HepG2 (cell line): ENCODE data around the gene MAP3K14. TPM values are rescaled to one million over a fixed set of nuclear protein-coding genes. Genes with fewer than 3 reads are reported as not detected.
A peak's percentile ranks its signal among the peaks of the same experiment; 100 is the strongest.

Experiments used
- ARNT2 ChIP-seq: sonication (generic); formaldehyde crosslinking; IDR thresholded peaks from 2 replicates; pipeline ENCODE4 v1.8.0; 2022; ENCODE audit warnings: mild to moderate bottlenecking, low read depth, missing genetic modification reagents, moderate library complexity
- CENPBD1 ChIP-seq: sonication (generic); formaldehyde crosslinking; IDR thresholded peaks from 2 replicates; pipeline ENCODE4 v1.8.0; 2022; ENCODE audit warnings: missing genetic modification reagents, low read depth, mild to moderate bottlenecking, borderline replicate concordance
- E2F2 ChIP-seq: sonication (generic); formaldehyde crosslinking; IDR thresholded peaks from 2 replicates; pipeline ENCODE4 v1.4.0; 2020; ENCODE audit warnings: missing genetic modification reagents, borderline replicate concordance
- ELF1 ChIP-seq: sonication (generic); formaldehyde crosslinking; IDR thresholded peaks from 2 replicates; pipeline ENCODE4 v1.4.0; 2020; ENCODE audit warnings: missing genetic modification reagents
- FOXA1 ChIP-seq, 2 experiments: fragments of 450-650 bp in 1 of 2; sonication (generic) in 1 of 2; formaldehyde crosslinking in 1 of 2; IDR thresholded peaks; 2 replicates each; pipeline versions ENCODE4 v1.4.0 to v1.6.1; 2016 to 2020; ENCODE audit warnings: missing genetic modification reagents in 1 of 2
- FOXM1 ChIP-seq: sonication (generic); formaldehyde crosslinking; IDR thresholded peaks from 2 replicates; pipeline ENCODE4 v1.5.0; 2020; ENCODE audit warnings: missing genetic modification reagents
- NFAT5 ChIP-seq: sonication (generic); formaldehyde crosslinking; IDR thresholded peaks from 2 replicates; pipeline ENCODE4 v1.4.0; 2020; ENCODE audit warnings: missing genetic modification reagents
- PRDM15 ChIP-seq: sonication (generic); formaldehyde crosslinking; IDR thresholded peaks from 2 replicates; pipeline ENCODE4 v1.4.0; 2020; ENCODE audit warnings: missing genetic modification reagents
- PTBP1 ChIP-seq: fragments of 200-400 bp; formaldehyde crosslinking; IDR thresholded peaks from 2 replicates; pipeline ENCODE4 v1.6.1; 2018; ENCODE audit warnings: low read length, low read depth; ENCODE audit not compliant: poor library complexity, severe bottlenecking
- TSC22D2 ChIP-seq: sonication (generic); formaldehyde crosslinking; IDR thresholded peaks from 2 replicates; pipeline ENCODE4 v1.5.1; 2020; ENCODE audit warnings: missing genetic modification reagents, mild to moderate bottlenecking, borderline replicate concordance
- ZBTB2 ChIP-seq: sonication (generic); formaldehyde crosslinking; IDR thresholded peaks from 2 replicates; pipeline ENCODE4 v1.8.0; 2022; ENCODE audit warnings: low read depth, missing genetic modification reagents
- ZMAT3 ChIP-seq: sonication (generic); formaldehyde crosslinking; conservative IDR thresholded peaks from 2 replicates; pipeline ENCODE4 v1.7.0; 2021; ENCODE audit warnings: missing genetic modification reagents
- ZNF138 ChIP-seq: sonication (generic); formaldehyde crosslinking; IDR thresholded peaks from 2 replicates; pipeline ENCODE4 v1.5.0; 2020; ENCODE audit warnings: mild to moderate bottlenecking, low read depth, missing genetic modification reagents
- ZNF331 ChIP-seq: sonication (generic); formaldehyde crosslinking; IDR thresholded peaks from 2 replicates; pipeline ENCODE4 v1.4.0; 2020; ENCODE audit warnings: missing genetic modification reagents
- ZNF660 ChIP-seq: sonication (generic); formaldehyde crosslinking; IDR thresholded peaks from 2 replicates; pipeline ENCODE4 v1.5.1; 2020; ENCODE audit warnings: mild to moderate bottlenecking, low read depth, missing genetic modification reagents, borderline replicate concordance
- ZSCAN12 ChIP-seq: sonication (generic); formaldehyde crosslinking; IDR thresholded peaks from 2 replicates; pipeline ENCODE4 v1.9.0; 2021; ENCODE audit warnings: mild to moderate bottlenecking, missing genetic modification reagents
- polyA plus RNA-seq, 8 experiments: library from polyadenylated mRNA; depleted of rRNA in 3 of 8; stranded (reverse) in 7 of 8; unstranded in 1 of 8; fragments of >200 nt; fragmentation: Illumina TruSeq in 4 of 8; extraction: Trizol in 4 of 8; gene quantifications; 2 replicates each; pipeline versions ENCODE4 v1.2.1 to v1.2.3, GENCODE V29; 2011 to 2016; ENCODE audit warnings: low read depth in 4 of 8, missing spikeins in 1 of 8, mixed read lengths in 1 of 8; ENCODE audit not compliant: insufficient read depth in 1 of 8
- total RNA-seq, 5 experiments: library from RNA; depleted of rRNA; stranded (reverse); fragments of >200 nt; fragmentation: Illumina TruSeq; extraction: Trizol; gene quantifications; 2 replicates each; pipeline ENCODE4 v1.2.3, GENCODE V29; 2016; ENCODE audit warnings: low read depth in 1 of 5

The MAP3K14 gene
- total and polyA plus RNA-seq, 2 of the 13 experiments (the other 11 are each of a cell fraction or from before 2014, with no cell fraction given) = 2.6 TPM

- no peak; the same call in 1 of the 2 replicates for TF ChIP-seq PRDM15 (CRISPR knock-in tag)
- TF ChIP-seq FOXM1 (CRISPR knock-in tag) = no peak
- no peak for TF ChIP-seq NFAT5
- TF ChIP-seq ZBTB2 = no peak
- TF ChIP-seq CENPBD1 (CRISPR knock-in tag) = no peak
- TF ChIP-seq ARNT2 (CRISPR knock-in tag) = 0 out of 2 replicates have a peak, but pooled peaks have one; percentile 31
- no peak for TF ChIP-seq ZNF660 (CRISPR knock-in tag)
- TF ChIP-seq ZMAT3 = no peak
- TF ChIP-seq FOXA1 (IDR thresholded peaks at IDR 0.05) = no peak
- TF ChIP-seq FOXA1 (CRISPR knock-in tag; IDR thresholded peaks at IDR 0.05) = no peak
- peak; percentile 66 for TF ChIP-seq ELF1 (CRISPR knock-in tag)
- TF ChIP-seq PTBP1 = no peak
- TF ChIP-seq TSC22D2 (CRISPR knock-in tag) = no peak
- TF ChIP-seq ZNF138 (CRISPR knock-in tag) = no peak
- 0 out of 2 replicates have a peak, but pooled peaks have one; percentile 44 for TF ChIP-seq E2F2 (CRISPR knock-in tag)
- TF ChIP-seq ZNF331 (CRISPR knock-in tag) = no peak; the same call in none of the 2 replicates
- no peak for TF ChIP-seq ZSCAN12 (CRISPR knock-in tag)
Observed at GRCh38 chr17:45247429-45248131, 69.2 kb downstream of the MAP3K14 start (continued).
